Measurements from ENCODE around the gene ZWILCH. TPM values are rescaled to one million over a fixed set of nuclear protein-coding genes. Genes with fewer than 3 reads are reported as not detected.

Gene ZWILCH
- 31.5 to 39.7 TPM (median 35.3 TPM) in 5 replicates for total RNA-seq (2022; extraction: Qiagen RNA extraction)

DNA sequence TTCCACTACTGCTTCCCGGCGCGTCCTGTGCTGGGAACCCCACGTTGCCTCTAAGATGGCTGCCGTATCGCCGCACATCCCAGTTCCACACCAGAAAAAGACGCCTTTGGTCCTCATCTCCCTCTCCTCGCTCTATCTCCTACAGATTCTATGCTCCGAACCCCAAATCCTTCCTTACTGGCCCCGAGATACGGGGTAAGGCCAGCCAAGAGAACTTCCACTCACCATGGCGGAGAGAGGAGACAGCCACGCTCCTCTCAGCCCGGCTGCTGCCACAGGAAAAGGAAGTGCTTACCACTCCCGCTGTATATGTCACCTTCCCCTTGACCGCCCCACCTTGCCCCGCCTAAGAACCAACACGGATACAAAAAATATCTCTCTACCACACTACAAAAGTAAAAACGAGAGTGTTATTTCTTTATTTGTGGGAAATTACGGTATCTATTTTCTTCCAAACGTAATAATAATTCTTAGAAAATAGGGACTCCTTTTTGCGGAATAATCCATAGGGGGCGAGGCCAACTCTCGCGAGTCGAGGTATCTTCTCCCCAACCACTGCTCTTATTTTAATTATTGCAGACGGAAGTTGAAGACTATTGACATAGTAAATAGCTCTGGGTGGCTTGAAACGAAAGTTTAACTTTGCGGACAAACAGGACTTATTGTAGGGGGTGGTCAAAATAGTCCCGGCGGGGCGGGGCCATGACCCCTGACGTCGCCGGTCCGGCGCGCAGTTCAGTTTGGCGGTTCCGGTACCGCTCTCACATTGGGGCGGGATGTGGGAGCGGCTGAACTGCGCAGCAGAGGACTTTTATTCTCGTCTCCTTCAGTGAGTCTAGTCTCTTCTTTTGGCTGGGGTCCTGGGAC is at the start of gene ZWILCH, which contains the start of gene RPL4:
ZWILCH (plus strand) TSS at position 764 of the 867 bp plus-strand sequence; CDS start at position 777, 13 bp downstream.
RPL4 (minus strand) TSS at position 293 of the 867 bp plus-strand sequence; CDS start at position 228, 65 bp downstream.

DNA sequence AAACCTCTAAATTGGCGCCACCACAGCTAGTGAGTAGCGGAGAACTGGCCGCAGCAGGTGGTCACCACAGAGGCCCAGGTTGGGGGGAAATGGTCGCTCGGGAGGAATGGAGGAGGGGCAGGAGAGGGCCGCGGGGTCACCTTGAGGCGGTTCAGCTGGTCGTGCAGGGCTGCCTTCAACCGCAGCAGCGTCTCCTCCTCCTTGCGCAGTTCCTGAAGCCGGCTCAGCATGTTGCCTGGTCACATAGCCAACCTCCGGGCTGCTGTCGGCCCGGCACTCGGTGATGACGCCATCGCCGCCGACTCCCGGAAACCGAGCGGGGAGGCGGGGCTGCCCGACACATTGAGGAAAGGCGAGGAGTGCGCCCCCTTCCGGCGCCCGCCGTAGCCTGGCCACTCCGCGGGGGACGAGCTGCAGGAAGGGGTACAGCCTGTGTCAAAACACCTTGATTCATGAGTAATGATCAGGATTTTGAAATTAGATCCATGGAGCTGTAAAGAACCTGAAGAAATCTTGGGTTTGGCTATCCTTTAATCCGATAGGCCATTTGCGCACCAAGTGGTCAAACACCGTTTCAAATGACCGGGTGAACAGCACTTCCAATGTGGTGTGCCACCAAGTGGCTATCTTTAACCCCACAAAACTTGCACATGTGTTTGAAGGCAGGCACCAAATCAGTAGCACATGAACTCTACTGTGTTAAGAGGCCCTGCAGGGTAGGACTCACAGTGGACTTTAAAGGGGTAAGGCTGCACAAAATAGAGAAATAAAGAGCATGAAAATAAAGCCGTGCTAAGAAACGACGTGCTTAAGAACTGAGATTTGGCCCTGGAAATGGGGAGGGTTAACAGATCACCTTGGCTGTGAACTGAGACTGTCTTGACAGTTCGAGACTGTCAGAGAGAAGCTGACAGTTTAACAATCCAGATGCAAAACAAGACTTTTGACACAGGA is 7.3 kb upstream of the ZWILCH start, which contains the start of gene SNAPC5:
SNAPC5 (minus strand) TSS at position 261 of the 954 bp plus-strand sequence; CDS start at position 230, 31 bp downstream.

DNA sequence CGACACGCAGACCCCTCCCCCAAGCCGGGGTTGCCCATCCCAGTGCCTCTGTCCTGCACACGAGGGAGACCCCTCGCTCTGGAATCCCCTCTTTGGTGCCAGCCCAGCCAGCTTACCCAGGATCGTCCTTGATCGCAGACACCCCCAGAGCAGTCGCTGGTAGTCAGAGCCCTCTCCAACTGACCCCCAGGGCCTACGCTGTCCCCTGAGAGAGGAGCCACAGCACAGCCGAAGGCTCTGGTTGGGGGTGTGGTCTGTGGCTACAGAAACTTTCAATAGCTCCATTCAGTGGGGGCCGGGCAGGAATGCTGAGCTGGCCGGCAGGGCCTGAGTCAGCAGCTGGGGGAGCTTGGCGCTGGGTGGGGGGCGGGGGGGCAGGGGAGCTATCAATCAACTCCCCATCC is 60.6 kb downstream of the ZWILCH start, which contains the start of gene LCTL:
LCTL (minus strand) TSS at position 258 of the 404 bp plus-strand sequence. CDS start 633 bp downstream, outside the sequence.

Other genes with a start within 250 kb of the ZWILCH start
- 29.3 to 33.9 TPM (median 31.0 TPM) in 5 replicates for gene DIS3L, start 211.8 kb upstream of the ZWILCH start, total RNA-seq (2022; extraction: Qiagen RNA extraction)
- gene TIPIN, start 148.6 kb upstream of the ZWILCH start, total RNA-seq (2022; extraction: Qiagen RNA extraction) = 21.2 to 30.9 TPM (median 23.6 TPM) in 5 replicates
- 89.3 to 134 TPM (median 128 TPM) in 5 replicates for gene MAP2K1, start 118.4 kb upstream of the ZWILCH start, total RNA-seq (2022; extraction: Qiagen RNA extraction)
- gene SNAPC5, start 7.6 kb upstream of the ZWILCH start, total RNA-seq (2022; extraction: Qiagen RNA extraction) = 43.0 to 61.0 TPM (median 45.7 TPM) in 5 replicates
- gene RPL4, start 471 bp upstream of the ZWILCH start, total RNA-seq (2022; extraction: Qiagen RNA extraction) = 5,201 to 6,411 TPM (median 5,352 TPM) in 5 replicates
- not detected in 5 replicates for gene LCTL, start 60.7 kb downstream of the ZWILCH start, total RNA-seq (2022; extraction: Qiagen RNA extraction)
- gene SMAD6, start 196.9 kb downstream of the ZWILCH start, total RNA-seq (2022; extraction: Qiagen RNA extraction) = 16.9 to 29.6 TPM (median 25.2 TPM) in 5 replicates

Data from A549 treated with Mapracorat at 1 μM for 4 hours (cell line).